ENCODE results near the gene OR4X2.
"Not testable (repeated sequence)": the region's sequence is repeated elsewhere in the genome, so short reads cannot be mapped to it uniquely, and the experiment has no call there.

OR4X2 gene

GRCh38 chr11:48244804-48245203, at the start of gene OR4X2:
Gene OR4X2, plus strand, starts transcription at chr11:48245104. Its CDS starts 0 bp downstream, at chr11:48245104.
- TF ChIP-seq CTCF (IDR thresholded peaks at IDR 0.05; ENCODE audit: low read depth, low read length) = no peak
- no peak for DNase-seq (ENCODE audit: extremely low read depth, low read depth)

- no peak for DNase-seq (ENCODE audit: extremely low read depth, low read depth)
- TF ChIP-seq CTCF (IDR thresholded peaks at IDR 0.05; ENCODE audit: low read depth, low read length) = no peak
Observed at GRCh38 chr11:48207881-48208280, 37.0 kb upstream of the OR4X2 start.

GRCh38 chr11:48210052-48210451, 34.9 kb upstream of the OR4X2 start:
- DNase-seq (ENCODE audit: extremely low read depth, low read depth) = no peak

GRCh38 chr11:48216510-48216909, 28.4 kb upstream of the OR4X2 start, which contains the start of gene OR4B1:
Gene OR4B1, plus strand, starts transcription at chr11:48216810. Its CDS starts 0 bp downstream, at chr11:48216810.
- TF ChIP-seq CTCF (IDR thresholded peaks at IDR 0.05; ENCODE audit: low read depth, low read length) = no peak
- DNase-seq (ENCODE audit: extremely low read depth, low read depth) = no peak

More at GRCh38 chr11:48210052-48210451, 34.9 kb upstream of the OR4X2 start:
- peak; percentile 15 for TF ChIP-seq CTCF (IDR thresholded peaks at IDR 0.05; ENCODE audit: low read depth, low read length)

- TF ChIP-seq CTCF (IDR thresholded peaks at IDR 0.05; ENCODE audit: low read depth, low read length) = no peak
- no peak for DNase-seq (ENCODE audit: extremely low read depth, low read depth)
Observed at GRCh38 chr11:48228761-48229160, 16.1 kb upstream of the OR4X2 start.

- not testable (repeated sequence) for DNase-seq (ENCODE audit: extremely low read depth, low read depth)
Observed at GRCh38 chr11:48230057-48230456, 14.8 kb upstream of the OR4X2 start.

- TF ChIP-seq CTCF (IDR thresholded peaks at IDR 0.05; ENCODE audit: low read depth, low read length) = no peak
- DNase-seq (ENCODE audit: extremely low read depth, low read depth) = no peak
Observed at GRCh38 chr11:48237727-48238126, 7.2 kb upstream of the OR4X2 start.

- no peak for DNase-seq (ENCODE audit: extremely low read depth, low read depth)
- no peak for TF ChIP-seq CTCF (IDR thresholded peaks at IDR 0.05; ENCODE audit: low read depth, low read length)
Observed at GRCh38 chr11:48242501-48242900, 2.4 kb upstream of the OR4X2 start.
